Measurements from ENCODE around the gene GMIP. TPM values are rescaled to one million over a fixed set of nuclear protein-coding genes. Genes with fewer than 3 reads are reported as not detected.

GMIP gene
- total and polyA plus RNA-seq, 11 donors, result 1.1 to 21.7 (median 2.5) TPM

DNA sequence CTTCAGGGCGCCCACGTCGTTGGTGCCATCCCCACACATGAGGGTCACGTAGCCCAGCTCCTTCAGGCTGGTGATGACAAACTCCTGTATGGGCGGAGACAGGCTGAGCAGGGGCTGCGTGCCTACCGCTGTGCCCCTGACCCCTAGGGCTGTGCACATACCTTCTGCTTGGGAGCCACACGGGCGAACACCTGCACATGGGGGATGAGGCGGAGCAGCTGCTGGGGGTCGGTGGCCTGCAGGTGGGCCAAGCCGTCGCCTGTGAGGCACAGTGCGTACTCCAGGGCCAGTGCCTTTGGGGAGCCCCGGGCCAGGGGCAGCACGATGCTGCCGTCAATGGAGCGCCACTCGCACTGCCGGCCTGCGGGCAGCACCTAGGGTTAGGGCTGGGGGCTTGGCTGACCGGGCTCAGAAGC lies 6.1 kb upstream of the GMIP start:
- TF ChIP-seq POLR2A (IDR thresholded peaks at IDR 0.05), result no peak
- TF ChIP-seq CTCF (IDR thresholded peaks at IDR 0.05), result no peak
- ATAC-seq (no peak), DNase-seq (peak in 1 of 5 donors; percentile 14)
- intact Hi-C loops (cut with DNase I), result no loop called here
- Histone ChIP-seq H3K9me3 (no peaks in the 10 kb centered on the region), H3K36me3 (peaks cover 3 to 100% (median 98%) of the 10 kb centered on the region in 9 donors), H3K27me3 (no peaks in the 10 kb centered on the region), H3K4me1 (peaks cover 0 to 10% (median 0%) of the 10 kb centered on the region in 12 donors), H3K27ac (no peak overlapping the region), H3K4me3 (no peak overlapping the region)
- 95 to 100% (median 97%) methylated on average over 6 to 22 of the region's 22 CpGs for WGBS, 4 donors

DNA sequence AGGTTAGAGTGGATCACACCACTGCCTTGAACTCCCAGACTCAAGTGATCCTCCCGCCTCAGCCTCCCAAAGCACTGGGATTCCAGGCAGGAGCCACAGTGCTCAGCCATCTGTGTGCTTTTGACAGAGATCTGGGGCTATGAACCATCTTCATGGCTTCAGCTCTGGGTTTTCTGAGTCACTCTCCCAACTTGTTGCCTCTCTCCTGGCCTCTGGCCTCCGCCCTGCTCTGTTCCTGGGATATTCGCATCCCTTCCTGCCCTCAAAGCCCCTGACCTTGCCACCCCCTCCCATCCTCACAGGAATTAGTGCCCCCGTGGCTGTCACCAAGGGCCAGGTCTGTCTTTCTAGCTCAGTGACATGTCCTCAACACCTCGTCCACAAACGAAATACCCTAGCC lies 5.7 kb upstream of the GMIP start:
- no peak overlapping the region for H3K27ac ChIP-seq
- peaks cover 0 to 10% (median 0%) of the 10 kb centered on the region in 12 donors for H3K4me1 ChIP-seq
- ATAC-seq (no peak), DNase-seq (no peak)
- WGBS, 4 donors, result 76 to 92% (median 85%) methylated on average over 6 of the region's 6 CpGs
- no peaks in the 10 kb centered on the region for H3K27me3 ChIP-seq
- intact Hi-C loops (cut with DNase I), result no loop called here
- TF ChIP-seq POLR2A (IDR thresholded peaks at IDR 0.05) (no peak), CTCF (IDR thresholded peaks at IDR 0.05) (no peak)
- peaks cover 3 to 100% (median 94%) of the 10 kb centered on the region in 9 donors for H3K36me3 ChIP-seq
- H3K4me3 ChIP-seq, result no peak overlapping the region
- H3K9me3 ChIP-seq, result no peaks in the 10 kb centered on the region

GRCh38 chr19:19647037-19647835 lies 3.8 kb upstream of the GMIP start:
- Histone ChIP-seq H3K4me1 (peaks cover 0 to 24% (median 7%) of the 10 kb centered on the region in 12 donors), H3K9me3 (no peaks in the 10 kb centered on the region), H3K27me3 (no peaks in the 10 kb centered on the region), H3K36me3 (peaks cover 3 to 83% (median 75%) of the 10 kb centered on the region in 9 donors), H3K27ac (no peak overlapping the region), H3K4me3 (no peak overlapping the region)
- intact Hi-C loops (cut with DNase I), result no loop called here
- TF ChIP-seq POLR2A (IDR thresholded peaks at IDR 0.05) (no peak), CTCF (IDR thresholded peaks at IDR 0.05) (no peak)
- ATAC-seq (no peak), DNase-seq (peak in 1 of 5 donors; percentile 26)
- WGBS, 4 donors, result 90 to 95% (median 93%) methylated on average over 21 to 29 of the region's 29 CpGs

DNA sequence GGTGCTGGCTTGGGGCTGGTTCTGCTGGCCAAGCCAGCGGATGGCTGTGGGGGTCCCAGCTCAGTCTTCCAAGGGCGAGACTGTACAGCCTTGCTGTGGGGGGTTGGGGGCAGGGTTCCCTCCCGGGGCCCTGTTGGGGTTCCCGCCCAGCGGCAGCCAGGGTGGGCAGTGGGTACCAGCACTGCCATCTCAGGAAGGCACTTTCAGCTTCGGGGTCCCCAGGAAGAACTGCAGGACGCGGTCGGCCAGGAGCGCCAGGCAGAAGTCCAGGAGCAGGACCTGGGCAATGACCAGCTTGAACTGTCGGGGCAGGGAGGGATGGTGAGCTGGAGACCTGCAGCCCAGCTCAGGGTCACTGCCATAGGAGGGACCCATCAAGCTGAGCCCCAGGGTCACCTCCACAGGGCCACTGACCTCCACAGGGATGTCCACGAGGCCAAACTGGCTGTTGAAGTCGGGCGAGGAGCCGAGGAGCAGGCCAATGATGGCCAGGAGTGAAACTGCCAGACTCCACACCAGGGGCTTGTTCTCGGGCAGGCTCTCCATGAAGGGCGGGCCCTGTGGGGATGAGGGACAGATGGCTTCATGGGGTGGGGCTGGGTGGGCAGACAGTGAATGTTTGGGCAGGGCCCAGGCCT lies 1.9 kb upstream of the GMIP start:
- DNase-seq, result peak in 1 of 5 donors; percentile 23
- no peak for ATAC-seq
- H3K4me3 ChIP-seq, result no peak overlapping the region
- no peaks in the 10 kb centered on the region for H3K27me3 ChIP-seq
- WGBS, 4 donors, result 92 to 98% (median 94%) methylated on average over 12 to 17 of the region's 17 CpGs
- TF ChIP-seq POLR2A (IDR thresholded peaks at IDR 0.05), result no peak
- no peak for TF ChIP-seq CTCF (IDR thresholded peaks at IDR 0.05)
- H3K4me1 ChIP-seq, result peaks cover 0 to 15% (median 7%) of the 10 kb centered on the region in 12 donors
- peaks cover 3 to 79% (median 57%) of the 10 kb centered on the region in 9 donors for H3K36me3 ChIP-seq
- intact Hi-C loops (cut with DNase I), result no loop called here
- no peaks in the 10 kb centered on the region for H3K9me3 ChIP-seq
- no peak overlapping the region for H3K27ac ChIP-seq

Data from heart left ventricle (tissue), 16 donors.